ENCODE measurements around the gene PIKFYVE. TPM values are rescaled to one million over a fixed set of nuclear protein-coding genes. Genes with fewer than 3 reads are reported as not detected.
"Not testable (repeated sequence)": the region's sequence is repeated elsewhere in the genome, so short reads cannot be mapped to it uniquely, and the experiment has no call there.

The PIKFYVE gene
- total and polyA plus RNA-seq, 2 of the 8 experiments (the other 6 are each of a cell fraction or from before 2014, with no cell fraction given) = 8.8 to 33.5 TPM

DNA sequence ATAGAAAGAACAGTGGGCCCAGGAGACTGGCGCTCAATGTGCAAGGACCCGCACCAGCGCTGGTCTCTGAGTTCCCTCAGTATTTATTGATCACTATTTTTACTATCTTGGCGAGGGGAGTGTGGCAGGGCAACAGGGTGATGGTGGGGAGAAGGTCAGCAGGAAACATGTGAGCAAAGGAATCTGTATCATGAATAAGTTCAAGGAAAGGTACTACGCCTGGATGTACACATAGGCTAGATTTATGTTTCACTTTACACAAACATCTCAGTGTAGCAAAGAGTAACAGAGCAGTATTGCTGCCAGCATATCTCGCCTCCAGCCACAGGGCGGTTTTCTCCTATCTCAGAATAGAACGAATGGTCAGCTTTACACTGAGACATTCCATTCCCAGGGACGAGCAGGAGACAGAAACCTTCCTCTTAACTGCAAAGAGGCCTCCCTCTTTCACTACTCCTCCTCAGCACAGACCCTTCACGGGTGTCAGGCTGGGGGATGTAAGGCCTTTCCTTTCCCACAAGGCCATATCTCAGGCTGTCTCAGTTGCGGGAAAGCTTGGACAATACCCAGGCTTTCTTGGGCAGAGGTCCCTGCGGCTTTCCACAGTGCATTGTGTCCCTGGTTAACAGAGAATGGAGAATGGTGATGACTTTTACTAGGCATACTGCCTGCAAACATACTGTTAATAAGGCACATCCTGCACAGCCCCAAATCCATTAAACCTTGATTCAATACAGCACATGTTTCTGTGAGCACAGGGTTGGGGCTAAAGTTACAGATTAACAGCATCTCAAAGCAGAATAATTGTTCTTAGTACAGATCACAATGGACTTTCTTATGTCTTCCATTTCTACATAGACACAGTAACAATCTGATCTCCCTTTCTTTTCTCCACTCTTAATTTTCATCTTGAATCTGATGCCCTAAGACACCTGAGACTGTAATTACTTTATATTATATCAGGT, 8.9 kb upstream of the PIKFYVE start:
- not testable (repeated sequence) for H3K27me3 ChIP-seq (replicated peaks in 1 of 4; ENCODE audit: control insufficient read depth in 3 of 4, extremely low read depth in 1 of 4, insufficient read depth in 3 of 4, low read length in 3 of 4); H3K56ac ChIP-seq (replicated peaks; ENCODE audit: insufficient read length, low read depth, low read length); H3K4me2 ChIP-seq (ENCODE audit: insufficient read depth in 1 of 2, low read depth in 2 of 2, low read length in 2 of 2); H3K27ac ChIP-seq (ENCODE audit: low read depth, low read length); H4K5ac ChIP-seq (ENCODE audit: insufficient read length, low read depth, low read length); H2BK12ac ChIP-seq (ENCODE audit: low read depth, low read length); DNase-seq (ENCODE audit: low read depth in 1 of 2, low spot score in 2 of 2); H3K23me2 ChIP-seq (ENCODE audit: low read depth, low read length); H3K79me1 ChIP-seq (ENCODE audit: low read depth, low read length); H3K9me3 ChIP-seq (ENCODE audit: insufficient read depth in 2 of 2, low read depth in 1 of 2, low read length in 1 of 2); H2BK15ac ChIP-seq (ENCODE audit: low read length); H3K18ac ChIP-seq (ENCODE audit: extremely low read depth, low read length); H3K23ac ChIP-seq (ENCODE audit: insufficient read length); FAIRE-seq; H2BK20ac ChIP-seq (ENCODE audit: low read length); H2BK5ac ChIP-seq (ENCODE audit: low read depth, low read length); H4K91ac ChIP-seq (replicated peaks; ENCODE audit: insufficient read length, low read length); H3K9ac ChIP-seq (replicated peaks in 1 of 4; ENCODE audit: extremely low read depth in 1 of 4, low read depth in 3 of 4, low read length in 3 of 4); H2AK5ac ChIP-seq (ENCODE audit: low read depth, low read length); H3K4me1 ChIP-seq (replicated peaks in 1 of 4; ENCODE audit: control insufficient read depth in 3 of 4, insufficient read depth in 4 of 4, low read length in 3 of 4); H4K20me1 ChIP-seq (replicated peaks in 1 of 2; ENCODE audit: control insufficient read depth in 1 of 2, insufficient read depth in 2 of 2, low read length in 2 of 2); H3K4ac ChIP-seq (replicated peaks; ENCODE audit: insufficient read length, low read depth, low read length); H2BK120ac ChIP-seq (replicated peaks; ENCODE audit: low read depth, low read length); H3K14ac ChIP-seq (ENCODE audit: insufficient read length); H2AFZ ChIP-seq (ENCODE audit: low read length); H4K8ac ChIP-seq (ENCODE audit: extremely low read depth, insufficient read depth, low read length); H3K4me3 ChIP-seq (ENCODE audit: extremely low read depth in 1 of 4, insufficient read depth in 2 of 4, low read depth in 3 of 4, low read length in 4 of 4)
- Histone ChIP-seq H3K36me3 (ENCODE audit: control insufficient read depth in 2 of 4, insufficient read depth in 4 of 4, low read length in 3 of 4) (peaks cover 2 to 13% (median 6%) of the 10 kb centered on the region in 4 experiments; a peak in 5 of 8 replicates), H3K79me2 (ENCODE audit: control insufficient read depth in 1 of 2, insufficient read depth in 2 of 2, low read length in 2 of 2) (peaks cover 3 to 19% of the 10 kb centered on the region in 2 experiments; a peak in 3 of 4 replicates)
- WGBS, 2 experiments (ENCODE audit: extremely low coverage in 1 of 2, insufficient coverage in 1 of 2, insufficient read length in 1 of 2, insufficient replicate concordance in 2 of 2, low coverage in 1 of 2, low lambda C conversion rate in 2 of 2, missing lambda C conversion rate in 1 of 2) = 87% methylated on average over 12 of the region's 12 CpGs; no CpG with 5 or more reads in 1 of the 2 experiments
- ChIA-PET POLR2A (ENCODE audit: partially characterized antibody) (interaction anchor here (0.7 to 7.0 kb wide), 2 partner anchors 9 to 18 kb away, joined by 3 to 68 read pairs; partner anchors contain the start of gene PIKFYVE), CTCF (ENCODE audit: partially characterized antibody) (interaction anchor here (0.7 to 6.2 kb wide), 8 partner anchors 8 to 512 kb away, joined by 3 to 53 read pairs (median 4); partner anchors contain the start of gene PIKFYVE)
